Measurements from ENCODE around the gene TGFB2.

- TF ChIP-seq, protein P1, sequence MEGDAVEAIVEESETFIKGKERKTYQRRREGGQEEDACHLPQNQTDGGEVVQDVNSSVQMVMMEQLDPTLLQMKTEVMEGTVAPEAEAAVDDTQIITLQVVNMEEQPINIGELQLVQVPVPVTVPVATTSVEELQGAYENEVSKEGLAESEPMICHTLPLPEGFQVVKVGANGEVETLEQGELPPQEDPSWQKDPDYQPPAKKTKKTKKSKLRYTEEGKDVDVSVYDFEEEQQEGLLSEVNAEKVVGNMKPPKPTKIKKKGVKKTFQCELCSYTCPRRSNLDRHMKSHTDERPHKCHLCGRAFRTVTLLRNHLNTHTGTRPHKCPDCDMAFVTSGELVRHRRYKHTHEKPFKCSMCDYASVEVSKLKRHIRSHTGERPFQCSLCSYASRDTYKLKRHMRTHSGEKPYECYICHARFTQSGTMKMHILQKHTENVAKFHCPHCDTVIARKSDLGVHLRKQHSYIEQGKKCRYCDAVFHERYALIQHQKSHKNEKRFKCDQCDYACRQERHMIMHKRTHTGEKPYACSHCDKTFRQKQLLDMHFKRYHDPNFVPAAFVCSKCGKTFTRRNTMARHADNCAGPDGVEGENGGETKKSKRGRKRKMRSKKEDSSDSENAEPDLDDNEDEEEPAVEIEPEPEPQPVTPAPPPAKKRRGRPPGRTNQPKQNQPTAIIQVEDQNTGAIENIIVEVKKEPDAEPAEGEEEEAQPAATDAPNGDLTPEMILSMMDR (IDR thresholded peaks at IDR 0.05): no peak
- no peak for TF ChIP-seq EZH2 (IDR thresholded peaks at IDR 0.05; ENCODE audit: borderline replicate concordance, insufficient read depth, low read depth, low read length, poor library complexity, severe bottlenecking)
These were observed 147.7 kb downstream of the TGFB2 start for GRCh38 chr1:218492874-218493273.
